AG09319 (cell line): ENCODE data around the gene KIAA0586.

Experiments used
- DNase-seq: peaks from one replicate; pipeline ENCODE4 v3.0.0-alpha.2; 2010; ENCODE audit warnings: low read depth; ENCODE audit errors: extremely low read depth
- CTCF ChIP-seq: IDR thresholded peaks from 2 replicates; pipeline ENCODE4 v1.5.1; 2011; ENCODE audit warnings: low read depth, mild to moderate bottlenecking, inconsistent platforms, low read length, moderate library complexity

KIAA0586 gene

GRCh38 chr14:58428118-58428683, 682 bp downstream of the KIAA0586 start:
- TF ChIP-seq CTCF = no peak
- no peak for DNase-seq

GRCh38 chr14:58430156-58430555, 2.6 kb downstream of the KIAA0586 start:
- no peak for TF ChIP-seq CTCF

GRCh38 chr14:58439476-58439875, 12.0 kb downstream of the KIAA0586 start:
- TF ChIP-seq CTCF = no peak
- DNase-seq = no peak

More at GRCh38 chr14:58430156-58430555, 2.6 kb downstream of the KIAA0586 start:
- no peak for DNase-seq

- DNase-seq = no peak
- no peak for TF ChIP-seq CTCF
These were observed 17.1 kb downstream of the KIAA0586 start for GRCh38 chr14:58444627-58445026.

- DNase-seq = no peak
- TF ChIP-seq CTCF = no peak
These were observed 28.2 kb downstream of the KIAA0586 start for GRCh38 chr14:58455593-58456265.

GRCh38 chr14:58460772-58461171, 33.3 kb downstream of the KIAA0586 start:
- no peak for DNase-seq
- no peak for TF ChIP-seq CTCF

- no peak for TF ChIP-seq CTCF
- DNase-seq = no peak
These were observed 35.6 kb downstream of the KIAA0586 start for GRCh38 chr14:58463147-58463546.
